ENCODE measurements around the gene POLR3H.

- TF ChIP-seq MYC (IDR thresholded peaks at IDR 0.05; ENCODE audit: insufficient read depth, insufficient read length, insufficient replicate concordance, low read length, severe bottlenecking) (no peak), JUNB (IDR thresholded peaks at IDR 0.05) (no peak), CTCF (IDR thresholded peaks at IDR 0.05 in 2 of 3, conservative IDR thresholded peaks at IDR 0.05 in 1 of 3; ENCODE audit: control insufficient read depth in 2 of 3, extremely low read depth in 1 of 3, insufficient read depth in 1 of 3, low read depth in 3 of 3, low read length in 3 of 3) (no peak), EZH2 (IDR thresholded peaks at IDR 0.05; ENCODE audit: borderline replicate concordance, control insufficient read depth, low read depth, low read length) (no peak), REST (IDR thresholded peaks at IDR 0.05; ENCODE audit: low read depth, low read length) (no peak), ZNF274 (IDR thresholded peaks at IDR 0.05; ENCODE audit: insufficient read depth, insufficient read length) (no peak)
Observed at GRCh38 chr22:41565403-41566054, 21.3 kb upstream of the POLR3H start.

Measured in GM12878 (cell line).